A204.1 (cell line): Measurements from ENCODE around the gene RASSF4.

Source experiments
- FAIRE-seq: peaks from 2 replicates; lab custom pipeline; 2012; peaks lifted over from hg19 to GRCh38; lab: Jason Lieb, UNC

RASSF4 gene

GRCh38 chr10:44928462-44928861 lies 31.1 kb upstream of the RASSF4 start:
- no peak for FAIRE-seq

GRCh38 chr10:44929356-44930255 lies 30.0 kb upstream of the RASSF4 start:
- FAIRE-seq, result no peak

- no peak for FAIRE-seq
These were observed 28.5 kb upstream of the RASSF4 start for GRCh38 chr10:44930904-44931620.

- no peak for FAIRE-seq
These were observed 27.7 kb upstream of the RASSF4 start for GRCh38 chr10:44931621-44932516.

GRCh38 chr10:44932517-44933450 lies 26.8 kb upstream of the RASSF4 start:
- no peak for FAIRE-seq

- no peak for FAIRE-seq
These were observed 25.9 kb upstream of the RASSF4 start for GRCh38 chr10:44933451-44934321.

- FAIRE-seq, result no peak
These were observed 25.0 kb upstream of the RASSF4 start for GRCh38 chr10:44934416-44935200.

- no peak for FAIRE-seq
These were observed 24.2 kb upstream of the RASSF4 start for GRCh38 chr10:44935201-44935965.

- FAIRE-seq, result no peak
These were observed 23.7 kb upstream of the RASSF4 start for GRCh38 chr10:44935966-44936295.

- FAIRE-seq, result no peak
These were observed 23.2 kb upstream of the RASSF4 start for GRCh38 chr10:44936314-44936975.

- no peak for FAIRE-seq
These were observed 22.2 kb upstream of the RASSF4 start for GRCh38 chr10:44937196-44938005.

GRCh38 chr10:44938956-44939355 lies 20.6 kb upstream of the RASSF4 start:
- no peak for FAIRE-seq

- peak; percentile 44 for FAIRE-seq
These were observed 19.8 kb upstream of the RASSF4 start for GRCh38 chr10:44939691-44940401.

GRCh38 chr10:44944354-44944753 lies 15.2 kb upstream of the RASSF4 start:
- no peak for FAIRE-seq

GRCh38 chr10:44946205-44946604 lies 13.4 kb upstream of the RASSF4 start:
- FAIRE-seq, result no peak

GRCh38 chr10:44947371-44948152 lies 12.0 kb upstream of the RASSF4 start:
- no peak for FAIRE-seq
